Endothelial cell of umbilical vein (primary cell): ENCODE measurements around the gene TP73. TPM values are rescaled to one million over a fixed set of nuclear protein-coding genes. Genes with fewer than 3 reads are reported as not detected.

Experiments used
- BruUV-seq: library from RNA; stranded (reverse); fragments of 400-500 nt; replicated peaks from 2 replicates; lab custom pipeline; 2021; lab: Mats Ljungman, UMichigan
- CTCF ChIA-PET: fragments of 300-600, 350-600 bp; sonication (Branson Sonifier 250); formaldehyde crosslinking; loops from one replicate; lab custom pipeline; 2021; ENCODE audit warnings: antibody characterized with exemption, inconsistent platforms; lab: Charles Lee
- POLR2A ChIA-PET: fragments of 300-600, 350-600 bp; sonication (Branson Sonifier 250); formaldehyde crosslinking; loops from one replicate; lab custom pipeline; 2021; ENCODE audit warnings: antibody characterized with exemption, inconsistent platforms; lab: Charles Lee
- DNase-seq: peaks from one replicate; pipeline ENCODE4 v3.0.0-alpha.2; 2011; ENCODE audit warnings: low read depth, low spot score
- FAIRE-seq: peaks from 2 replicates; lab custom pipeline; 2011; peaks lifted over from hg19 to GRCh38; lab: Jason Lieb, UNC
- H2AFZ ChIP-seq: 2 replicates; pipeline ENCODE4 v1.6.0; 2012; ENCODE audit warnings: low read depth, low read length, control low read depth, inconsistent platforms
- H3K27ac ChIP-seq: 2 replicates; pipeline ENCODE4 v1.5.1; 2011; ENCODE audit warnings: low read depth, mild to moderate bottlenecking, control low read depth, low read length, moderate library complexity; ENCODE audit not compliant: insufficient read depth
- H3K27me3 ChIP-seq, 2 experiments: 2 replicates each; pipeline versions ENCODE4 v1.6.0 to v1.6.1; 2011; ENCODE audit warnings: low read length in 2 of 2, mixed read lengths in 1 of 2; ENCODE audit not compliant: control insufficient read depth in 2 of 2, insufficient read depth in 2 of 2
- H3K36me3 ChIP-seq, 2 experiments: 2 replicates in 1 of 2; 3 replicates in 1 of 2; pipeline ENCODE4 v1.5.1; 2011; ENCODE audit warnings: low read length in 2 of 2, mild to moderate bottlenecking in 1 of 2, moderate library complexity in 1 of 2; ENCODE audit not compliant: control insufficient read depth in 2 of 2, insufficient read depth in 2 of 2; ENCODE audit errors: extremely low read depth in 1 of 2
- H3K4me1 ChIP-seq: 3 replicates; pipeline ENCODE4 v1.5.1; 2011; ENCODE audit warnings: mild to moderate bottlenecking, low read length; ENCODE audit not compliant: control insufficient read depth, insufficient read depth; ENCODE audit errors: extremely low read depth
- H3K4me2 ChIP-seq: 2 replicates; pipeline ENCODE4 v1.6.1; 2011; ENCODE audit warnings: low read length, control low read depth, mixed read lengths; ENCODE audit not compliant: insufficient read depth
- H3K4me3 ChIP-seq, 3 experiments: fragments of 200-600 bp in 1 of 3; sonication (generic), shearing (Covaris generic) in 1 of 3; replicated peaks in 1 of 3; 2 replicates each; pipeline ENCODE4 v1.5.1; 2011 to 2016; ENCODE audit warnings: control low read depth in 3 of 3, low read length in 3 of 3, mild to moderate bottlenecking in 2 of 3, inconsistent platforms in 1 of 3, low read depth in 1 of 3, moderate library complexity in 1 of 3; ENCODE audit not compliant: insufficient read depth in 1 of 3
- H3K79me2 ChIP-seq: 2 replicates; pipeline ENCODE4 v1.6.0; 2012; ENCODE audit warnings: low read length, inconsistent platforms; ENCODE audit not compliant: control insufficient read depth, insufficient read depth
- H3K9ac ChIP-seq: replicated peaks from 2 replicates; pipeline ENCODE3; 2011; ENCODE audit warnings: low read length, control low read depth; ENCODE audit not compliant: insufficient read depth; ENCODE audit errors: extremely low read depth
- H3K9me1 ChIP-seq: replicated peaks from 3 replicates; pipeline ENCODE4 v1.6.0; 2011; ENCODE audit warnings: mild to moderate bottlenecking, low read length; ENCODE audit not compliant: control insufficient read depth, insufficient read depth; ENCODE audit errors: extremely low read depth
- H3K9me3 ChIP-seq: replicated peaks from 2 replicates; pipeline ENCODE4 v1.5.1; 2012; ENCODE audit warnings: low read length, inconsistent platforms; ENCODE audit not compliant: control insufficient read depth, insufficient read depth
- H4K20me1 ChIP-seq: replicated peaks from 2 replicates; pipeline ENCODE3; 2011; ENCODE audit warnings: mild to moderate bottlenecking, low read length; ENCODE audit not compliant: control insufficient read depth, insufficient read depth; ENCODE audit errors: extremely low read depth
- CTCF ChIP-seq, 2 donors: IDR thresholded peaks; 1 replicate in 1 of 2; 2 replicates in 1 of 2; pipeline ENCODE4 v1.5.1; 2011; ENCODE audit warnings: low read length in 2 of 2, mild to moderate bottlenecking in 2 of 2, moderate library complexity in 2 of 2, control low read depth in 1 of 2, inconsistent platforms in 1 of 2, low read depth in 1 of 2; ENCODE audit not compliant: insufficient read depth in 1 of 2; ENCODE audit errors: extremely low read depth in 1 of 2
- EZH2 ChIP-seq: IDR thresholded peaks from 2 replicates; pipeline ENCODE4 v1.6.1; 2012; ENCODE audit warnings: borderline replicate concordance, low read depth, mild to moderate bottlenecking, moderate library complexity, low read length, inconsistent platforms; ENCODE audit not compliant: severe bottlenecking
- FOS ChIP-seq: IDR thresholded peaks from 2 replicates; pipeline ENCODE4 v1.6.1; 2011; ENCODE audit warnings: mild to moderate bottlenecking, low read length, moderate library complexity, borderline replicate concordance; ENCODE audit not compliant: insufficient read depth
- GATA2 ChIP-seq: IDR thresholded peaks from 2 replicates; pipeline ENCODE4 v1.7.0; 2011; ENCODE audit warnings: low read depth, mild to moderate bottlenecking, moderate library complexity, mixed read lengths, low read length; ENCODE audit not compliant: insufficient read length, insufficient read depth
- JUN ChIP-seq: IDR thresholded peaks from 2 replicates; pipeline ENCODE4 v1.6.1; 2011; ENCODE audit warnings: borderline replicate concordance, low read depth; ENCODE audit not compliant: insufficient read length, insufficient read depth
- MAX ChIP-seq: IDR thresholded peaks from 2 replicates; pipeline ENCODE4 v1.6.1; 2011; ENCODE audit not compliant: insufficient read depth, insufficient read length
- MYC ChIP-seq: IDR thresholded peaks from one replicate; pipeline ENCODE4 v1.6.1; 2011; ENCODE audit warnings: mild to moderate bottlenecking, low read depth, low read length
- POLR2A ChIP-seq: IDR thresholded peaks from 2 replicates; pipeline ENCODE4 v1.6.1; 2012; ENCODE audit warnings: low read depth, mild to moderate bottlenecking, control low read depth, low read length
- POLR2AphosphoS5 ChIP-seq: IDR thresholded peaks from 2 replicates; pipeline ENCODE4 v1.6.1; 2012; ENCODE audit warnings: low read depth, mild to moderate bottlenecking, control low read depth, low read length, moderate library complexity; ENCODE audit not compliant: insufficient read depth
- dilution Hi-C: fragments of 300-500 bp; cut with MboI; formaldehyde crosslinking; loops from one replicate; pipeline ENCODE4 v1.15.0; 2019; ENCODE audit warnings: low sequenced_read_pairs; ENCODE audit not compliant: extremely low pct_ligation_motif_present
- intact Hi-C: fragments of 100-400 bp; cut with micrococcal nuclease; formaldehyde crosslinking; loops from one replicate; pipeline ENCODE4 v1.10.0; 2022
- polyA plus RNA-seq, 4 experiments: library from polyadenylated mRNA; depleted of rRNA in 3 of 4; stranded (reverse) in 3 of 4; unstranded in 1 of 4; fragments of >200 nt; gene quantifications; 2 replicates each; pipeline versions ENCODE4 v1.2.1 to v1.2.3, GENCODE V29; 2011 to 2012; ENCODE audit warnings: missing spikeins in 1 of 4
- total RNA-seq: library from RNA; stranded (reverse); gene quantifications from 2 replicates; pipeline ENCODE4 v1.2.3, GENCODE V29; 2021

Gene TP73
- total and polyA plus RNA-seq, 2 donors (not counting 3 experiments of a cell fraction or from before 2014, with no cell fraction given): 0.03 to 0.15 TPM

- intact Hi-C loops: no loop called here
- H3K4me2 ChIP-seq: no peak overlapping the region
- H3K27me3 ChIP-seq: no peaks in the 10 kb centered on the region
- no TSS peak for BruUV-seq
- H3K9me1 ChIP-seq: no peaks in the 10 kb centered on the region
- H3K9me3 ChIP-seq: no peaks in the 10 kb centered on the region
- no peak overlapping the region for H3K27ac ChIP-seq
- ChIA-PET CTCF (interaction anchor here (0.5 to 2.3 kb wide), 4 partner anchors 13 to 1759 kb away, joined by 3 to 6 read pairs (median 4); no protein-coding TSS in a partner anchor), POLR2A (no interaction called here)
- no peaks in the 10 kb centered on the region for H3K79me2 ChIP-seq
- H3K4me3 ChIP-seq: no peak overlapping the region
- H2AFZ ChIP-seq: no peak overlapping the region
- no peak for DNase-seq
- H3K4me1 ChIP-seq: peaks cover 6% of the 10 kb centered on the region
- H4K20me1 ChIP-seq: no peaks in the 10 kb centered on the region
- dilution Hi-C loops: no loop called here
- TF ChIP-seq MAX (no peak), CTCF (IDR thresholded peaks at IDR 0.05; ENCODE audit: extremely low read depth in 1 of 2, insufficient read depth in 1 of 2, low read depth in 1 of 2, low read length in 2 of 2) (no peak), FOS (no peak), MYC (no peak), POLR2AphosphoS5 (no peak), JUN (no peak), EZH2 (no peak), GATA2 (no peak), POLR2A (no peak)
- no peak overlapping the region for H3K9ac ChIP-seq
- no peak for FAIRE-seq
- no peaks in the 10 kb centered on the region for H3K36me3 ChIP-seq
Observed at GRCh38 chr1:3668585-3669300, 16.4 kb downstream of the TP73 start.
